Measurements from ENCODE around the gene NUAK1.

The NUAK1 gene

DNA sequence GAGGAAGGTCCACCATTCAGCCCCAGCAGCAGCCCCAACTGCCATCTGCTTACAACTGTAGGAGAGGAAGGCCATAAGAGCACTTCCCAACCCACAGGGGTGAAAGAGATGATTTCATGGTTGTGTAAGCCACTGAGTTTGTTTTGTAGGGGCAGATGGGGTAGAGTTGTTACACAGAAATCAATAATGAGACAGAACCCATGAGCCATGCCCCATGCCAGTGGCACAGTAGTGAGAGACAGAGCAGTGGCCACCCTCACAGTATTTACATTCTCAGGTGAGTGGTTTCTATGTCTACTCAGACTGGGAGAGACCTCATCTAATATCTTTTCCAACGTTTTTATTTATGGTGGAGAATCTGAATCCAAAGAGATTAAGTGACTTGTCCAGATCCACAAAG, 68.6 kb downstream of the NUAK1 start:
- no peak for TF ChIP-seq TAF1 (IDR thresholded peaks at IDR 0.05; ENCODE audit: borderline replicate concordance, insufficient read depth, low read length)
- no peak for TF ChIP-seq POLR2AphosphoS5 (IDR thresholded peaks at IDR 0.05; ENCODE audit: low read depth, low read length)
- no peak for TF ChIP-seq FOXP2 (optimal IDR thresholded peaks at IDR 0.05; ENCODE audit: borderline replicate concordance, extremely low read depth, extremely low read length, insufficient read depth)
- TF ChIP-seq, protein P1, sequence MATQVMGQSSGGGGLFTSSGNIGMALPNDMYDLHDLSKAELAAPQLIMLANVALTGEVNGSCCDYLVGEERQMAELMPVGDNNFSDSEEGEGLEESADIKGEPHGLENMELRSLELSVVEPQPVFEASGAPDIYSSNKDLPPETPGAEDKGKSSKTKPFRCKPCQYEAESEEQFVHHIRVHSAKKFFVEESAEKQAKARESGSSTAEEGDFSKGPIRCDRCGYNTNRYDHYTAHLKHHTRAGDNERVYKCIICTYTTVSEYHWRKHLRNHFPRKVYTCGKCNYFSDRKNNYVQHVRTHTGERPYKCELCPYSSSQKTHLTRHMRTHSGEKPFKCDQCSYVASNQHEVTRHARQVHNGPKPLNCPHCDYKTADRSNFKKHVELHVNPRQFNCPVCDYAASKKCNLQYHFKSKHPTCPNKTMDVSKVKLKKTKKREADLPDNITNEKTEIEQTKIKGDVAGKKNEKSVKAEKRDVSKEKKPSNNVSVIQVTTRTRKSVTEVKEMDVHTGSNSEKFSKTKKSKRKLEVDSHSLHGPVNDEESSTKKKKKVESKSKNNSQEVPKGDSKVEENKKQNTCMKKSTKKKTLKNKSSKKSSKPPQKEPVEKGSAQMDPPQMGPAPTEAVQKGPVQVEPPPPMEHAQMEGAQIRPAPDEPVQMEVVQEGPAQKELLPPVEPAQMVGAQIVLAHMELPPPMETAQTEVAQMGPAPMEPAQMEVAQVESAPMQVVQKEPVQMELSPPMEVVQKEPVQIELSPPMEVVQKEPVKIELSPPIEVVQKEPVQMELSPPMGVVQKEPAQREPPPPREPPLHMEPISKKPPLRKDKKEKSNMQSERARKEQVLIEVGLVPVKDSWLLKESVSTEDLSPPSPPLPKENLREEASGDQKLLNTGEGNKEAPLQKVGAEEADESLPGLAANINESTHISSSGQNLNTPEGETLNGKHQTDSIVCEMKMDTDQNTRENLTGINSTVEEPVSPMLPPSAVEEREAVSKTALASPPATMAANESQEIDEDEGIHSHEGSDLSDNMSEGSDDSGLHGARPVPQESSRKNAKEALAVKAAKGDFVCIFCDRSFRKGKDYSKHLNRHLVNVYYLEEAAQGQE (IDR thresholded peaks at IDR 0.05; ENCODE audit: insufficient read depth in 1 of 2, low read depth in 2 of 2, low read length in 2 of 2): no peak
- no peak for TF ChIP-seq SIN3A (IDR thresholded peaks at IDR 0.05; ENCODE audit: borderline replicate concordance, insufficient read depth, low read length)

DNA sequence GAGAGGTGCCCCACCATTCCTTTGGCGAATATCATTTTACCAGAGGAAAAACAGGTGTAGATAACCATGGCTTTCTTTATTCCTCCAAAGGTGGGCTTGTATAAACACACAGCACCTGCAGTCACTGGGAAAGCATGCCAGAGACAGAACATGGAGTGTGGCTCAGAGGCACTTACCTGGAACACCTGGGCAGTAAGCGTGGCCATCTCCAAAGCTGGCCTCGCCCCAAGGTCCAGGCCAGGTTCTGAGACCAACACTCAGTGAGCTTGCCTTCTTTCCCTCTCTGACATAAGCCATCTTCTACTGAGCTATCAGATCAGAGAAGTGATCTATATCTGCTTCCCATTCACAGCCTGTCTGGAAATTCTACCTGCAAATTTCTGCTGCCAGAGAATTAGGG, 70.5 kb downstream of the NUAK1 start:
- no peak for TF ChIP-seq SIN3A (IDR thresholded peaks at IDR 0.05; ENCODE audit: borderline replicate concordance, insufficient read depth, low read length)
- no peak for TF ChIP-seq POLR2AphosphoS5 (IDR thresholded peaks at IDR 0.05; ENCODE audit: low read depth, low read length)
- no peak for TF ChIP-seq TAF1 (IDR thresholded peaks at IDR 0.05; ENCODE audit: borderline replicate concordance, insufficient read depth, low read length)
- TF ChIP-seq, protein P1 (IDR thresholded peaks at IDR 0.05; ENCODE audit: insufficient read depth in 1 of 2, low read depth in 2 of 2, low read length in 2 of 2): no peak
- no peak for TF ChIP-seq FOXP2 (optimal IDR thresholded peaks at IDR 0.05; ENCODE audit: borderline replicate concordance, extremely low read depth, extremely low read length, insufficient read depth)

DNA sequence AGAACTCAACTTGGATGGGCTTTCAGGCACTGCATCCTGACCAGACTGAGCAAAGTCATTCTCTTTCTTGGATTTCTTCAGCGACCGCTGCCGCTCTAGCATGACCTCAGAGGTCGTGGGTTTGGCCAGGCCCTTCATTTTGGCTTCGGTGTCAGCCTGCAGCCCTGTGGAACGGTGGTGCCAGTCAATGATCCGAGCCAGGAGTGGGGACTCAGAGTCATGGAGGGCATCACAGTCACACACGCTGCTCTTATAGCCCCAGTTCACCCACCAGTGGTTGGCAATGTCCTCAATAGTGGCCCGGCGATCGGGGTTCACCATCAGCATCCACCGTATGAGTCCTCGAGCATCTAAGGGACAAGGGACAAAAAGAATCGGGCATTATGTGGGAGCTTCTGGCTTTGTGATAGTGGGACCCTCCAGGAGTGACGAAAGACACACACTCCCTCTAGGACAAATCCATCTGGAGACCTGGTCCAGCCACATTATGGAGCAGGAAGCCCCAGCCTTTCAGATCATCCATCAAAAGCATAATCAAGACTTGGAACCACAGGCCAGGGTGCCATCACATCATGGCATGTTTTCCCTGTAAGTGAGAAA, 71.0 kb downstream of the NUAK1 start:
- TF ChIP-seq SIN3A (IDR thresholded peaks at IDR 0.05; ENCODE audit: borderline replicate concordance, insufficient read depth, low read length) (no peak), TAF1 (IDR thresholded peaks at IDR 0.05; ENCODE audit: borderline replicate concordance, insufficient read depth, low read length) (no peak), FOXP2 (optimal IDR thresholded peaks at IDR 0.05; ENCODE audit: borderline replicate concordance, extremely low read depth, extremely low read length, insufficient read depth) (no peak), POLR2AphosphoS5 (IDR thresholded peaks at IDR 0.05; ENCODE audit: low read depth, low read length) (no peak)
- TF ChIP-seq, protein P1 (IDR thresholded peaks at IDR 0.05; ENCODE audit: insufficient read depth in 1 of 2, low read depth in 2 of 2, low read length in 2 of 2): no peak

DNA sequence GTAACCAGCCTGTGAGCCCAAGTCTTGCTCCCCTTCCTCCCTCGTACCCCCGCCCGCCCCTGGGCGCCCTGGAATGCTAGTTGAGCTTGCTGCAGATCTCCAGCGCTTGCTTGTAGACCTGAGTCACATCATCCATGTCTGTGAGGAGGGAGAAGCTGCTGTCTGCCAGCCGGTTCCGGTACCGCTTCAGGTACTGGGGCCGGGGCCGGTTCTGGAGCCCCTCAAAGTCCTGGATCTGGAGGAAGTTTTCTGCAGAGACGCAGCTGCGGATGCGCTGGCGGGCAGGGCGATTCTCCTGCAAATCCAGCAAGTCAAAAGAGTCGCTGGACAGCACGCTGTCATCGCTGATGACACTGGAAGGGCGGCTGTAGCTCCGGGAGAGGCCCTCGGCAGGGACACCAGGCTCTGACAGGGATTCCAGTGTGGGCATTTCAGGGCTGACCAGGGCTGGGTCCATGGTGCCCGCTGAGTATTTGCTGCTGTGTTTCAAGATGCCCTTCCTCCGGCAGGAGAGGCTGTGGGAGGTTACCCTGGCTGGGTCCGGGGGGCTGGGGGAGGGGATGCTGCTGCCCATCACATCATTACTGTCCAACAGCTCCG, 71.9 kb downstream of the NUAK1 start:
- TF ChIP-seq TAF1 (IDR thresholded peaks at IDR 0.05; ENCODE audit: borderline replicate concordance, insufficient read depth, low read length): no peak
- no peak for TF ChIP-seq SIN3A (IDR thresholded peaks at IDR 0.05; ENCODE audit: borderline replicate concordance, insufficient read depth, low read length)

DNA sequence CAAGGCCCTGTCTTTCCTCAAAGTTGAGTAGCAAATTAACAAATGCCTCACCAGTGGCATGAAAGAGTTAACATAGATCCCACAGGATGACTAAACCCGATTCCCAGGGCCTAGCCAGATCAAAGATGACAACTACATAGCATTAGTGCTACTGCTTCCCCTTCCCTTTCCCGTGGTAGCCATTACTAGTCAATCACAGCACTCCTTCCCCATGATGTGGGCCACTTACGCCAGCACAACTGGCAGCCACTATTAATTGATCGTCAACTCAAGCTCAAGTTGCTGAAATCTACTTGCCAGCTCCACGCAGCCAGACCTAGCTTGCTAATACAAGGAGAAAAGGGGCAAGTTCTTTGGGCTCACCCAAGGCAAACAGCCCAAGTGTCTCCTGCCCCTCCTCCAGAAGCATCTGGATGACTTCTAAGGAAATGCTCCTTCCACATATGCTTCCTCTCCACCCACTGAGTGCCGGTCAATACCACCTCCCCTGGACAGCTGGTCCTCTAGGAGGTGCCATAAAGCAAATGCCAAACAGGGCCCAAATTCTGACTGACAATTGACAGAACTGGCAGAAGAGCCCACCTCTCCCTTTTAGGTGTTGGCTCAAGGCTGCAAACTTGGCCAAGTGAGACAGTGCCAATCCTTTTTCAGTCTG, 72.6 kb downstream of the NUAK1 start:
- TF ChIP-seq POLR2AphosphoS5 (IDR thresholded peaks at IDR 0.05; ENCODE audit: low read depth, low read length): no peak
- TF ChIP-seq TAF1 (IDR thresholded peaks at IDR 0.05; ENCODE audit: borderline replicate concordance, insufficient read depth, low read length): no peak

DNA sequence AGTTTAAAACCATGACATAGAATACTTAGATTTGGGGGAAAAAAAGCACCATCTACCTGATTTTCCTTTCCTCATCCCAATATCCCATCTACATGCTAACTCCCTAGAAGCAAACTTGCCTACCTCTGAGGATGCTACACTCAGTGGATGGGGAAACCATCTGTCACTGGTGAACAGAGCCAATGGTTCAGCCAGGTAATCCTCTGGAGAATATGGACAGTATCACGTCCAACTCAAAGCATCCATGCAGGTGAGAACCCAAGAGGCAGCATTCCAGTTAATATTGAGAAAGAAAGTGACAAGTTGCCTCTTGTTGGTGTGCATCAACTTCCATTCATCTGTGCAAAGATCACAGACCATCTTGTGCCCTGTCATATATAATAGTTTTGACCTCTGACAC, 73.2 kb downstream of the NUAK1 start:
- TF ChIP-seq POLR2AphosphoS5 (IDR thresholded peaks at IDR 0.05; ENCODE audit: low read depth, low read length): no peak
- no peak for TF ChIP-seq SIN3A (IDR thresholded peaks at IDR 0.05; ENCODE audit: borderline replicate concordance, insufficient read depth, low read length)
- no peak for TF ChIP-seq TAF1 (IDR thresholded peaks at IDR 0.05; ENCODE audit: borderline replicate concordance, insufficient read depth, low read length)
- TF ChIP-seq FOXP2 (optimal IDR thresholded peaks at IDR 0.05; ENCODE audit: borderline replicate concordance, extremely low read depth, extremely low read length, insufficient read depth): no peak
- TF ChIP-seq, protein P1 (IDR thresholded peaks at IDR 0.05; ENCODE audit: insufficient read depth in 1 of 2, low read depth in 2 of 2, low read length in 2 of 2): no peak
